Right hindlimb (tissue), 1 donor: Measurements from ENCODE around the gene SETD6.

Experiments used
- DNase-seq: peaks from one replicate; pipeline ENCODE4 v3.0.0-alpha.2; 2018

The SETD6 gene

DNA sequence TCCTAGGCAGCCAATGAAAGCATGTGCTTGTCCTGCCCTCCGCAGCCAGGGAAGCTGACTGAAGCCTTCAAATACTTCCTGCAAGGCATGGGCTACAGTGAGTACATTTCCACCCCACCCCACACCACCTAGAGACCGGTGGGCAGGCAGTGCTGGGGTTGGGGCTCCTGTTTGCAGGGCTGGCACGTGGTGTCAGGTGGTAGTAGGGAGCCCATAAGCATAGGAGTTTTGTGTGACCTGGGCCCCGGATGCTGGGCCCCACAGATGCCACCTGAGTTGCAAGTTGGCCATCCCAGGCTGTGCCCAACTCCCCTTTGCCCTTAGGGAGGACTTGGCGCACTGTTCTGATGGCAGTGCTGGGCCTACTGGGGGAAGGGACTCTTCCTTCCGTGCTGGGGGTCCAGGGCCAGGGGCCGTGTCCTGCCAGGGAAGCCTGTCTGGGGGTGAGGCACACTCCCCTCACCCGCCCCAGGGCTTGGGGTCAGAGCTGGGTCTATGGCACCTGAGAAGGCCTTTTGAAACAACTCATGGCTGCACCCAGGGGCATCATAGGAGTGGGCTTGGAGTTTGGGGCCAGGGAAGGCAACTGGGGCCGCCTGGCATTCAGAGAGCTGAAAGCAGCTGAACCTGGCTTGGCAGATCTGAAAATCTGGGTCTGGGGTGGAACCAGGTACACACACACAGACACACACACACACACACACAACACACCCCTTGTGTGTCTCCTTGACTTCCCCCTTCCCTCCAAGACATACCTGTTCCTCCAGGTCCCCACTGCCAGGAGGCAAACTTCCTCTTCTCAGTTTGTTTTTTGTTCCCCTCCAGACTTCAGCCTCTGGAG is 5.8 kb upstream of the SETD6 start:
- DNase-seq: no peak

DNA sequence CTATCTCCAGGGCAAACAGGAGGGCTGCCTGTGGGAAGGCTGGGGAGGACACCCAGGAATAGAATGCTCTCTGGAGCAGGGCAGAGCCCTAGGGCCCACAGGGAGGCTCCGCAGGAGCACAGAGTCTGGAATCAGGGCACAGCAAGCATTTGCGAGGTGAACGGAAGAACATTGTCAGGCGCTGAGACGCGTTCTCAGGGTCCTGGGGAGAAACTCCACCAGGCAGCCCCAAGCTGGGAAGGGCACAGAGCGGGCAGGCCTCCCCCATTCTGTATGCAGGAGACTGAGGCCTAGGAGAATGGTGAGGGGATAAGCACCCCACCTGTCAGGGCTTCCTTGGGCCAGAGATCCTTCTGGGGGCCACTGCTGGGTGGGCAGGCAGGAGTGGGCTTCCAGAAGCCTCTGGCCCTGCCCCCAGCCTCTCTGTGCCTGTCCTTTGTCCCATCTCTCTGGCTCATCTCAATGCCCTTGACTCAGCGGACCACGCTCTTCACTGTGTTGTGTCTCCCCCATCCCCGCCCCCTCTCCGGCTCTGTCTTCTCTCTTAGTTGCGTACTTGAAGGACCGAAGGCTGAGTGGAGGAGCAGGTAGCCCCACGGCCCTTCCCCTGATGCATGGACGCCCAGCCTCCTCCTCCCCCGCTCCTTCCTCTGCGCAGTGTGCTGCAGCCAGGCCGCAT is 5.1 kb upstream of the SETD6 start:
- DNase-seq: no peak

DNA sequence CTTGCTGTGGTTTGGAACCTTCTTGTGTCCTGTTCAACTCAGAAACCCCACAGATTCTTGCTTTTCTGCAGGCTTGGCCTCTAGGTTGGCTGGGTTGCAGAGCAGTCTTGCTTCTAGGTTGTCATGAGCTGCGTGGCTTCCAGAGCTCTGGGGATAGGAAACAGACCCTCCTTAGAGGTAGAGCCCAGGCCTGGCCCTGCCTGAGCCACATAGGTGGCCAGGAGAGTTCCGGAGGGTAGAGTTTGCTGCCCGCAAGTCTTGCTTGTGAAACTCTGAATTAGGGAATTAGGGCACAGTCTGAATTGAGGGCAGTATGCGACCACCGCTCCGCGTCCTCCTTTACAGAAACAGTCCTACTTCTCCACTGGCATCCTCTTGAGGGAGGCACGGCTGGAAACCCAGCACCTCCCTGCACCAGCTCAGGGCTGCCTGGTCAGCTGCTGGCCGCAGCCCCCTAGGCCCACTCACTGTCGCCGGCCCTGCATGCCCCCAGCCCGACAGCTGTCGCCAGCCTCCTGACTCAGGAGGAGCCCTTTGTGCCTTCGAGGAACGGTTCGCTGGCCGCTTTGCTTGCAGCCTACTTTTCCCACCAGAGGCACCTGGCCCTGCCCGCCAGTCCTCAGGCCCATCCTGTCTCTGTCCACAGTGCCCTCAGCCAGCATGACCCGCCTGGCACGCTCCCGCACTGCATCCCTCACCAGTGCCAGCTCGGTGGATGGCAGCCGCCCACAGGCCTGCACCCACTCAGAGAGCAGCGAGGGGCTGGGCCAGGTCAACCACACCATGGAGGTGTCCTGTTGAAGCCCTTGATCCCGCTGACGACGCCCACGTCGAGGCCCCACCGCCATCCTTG is 4.3 kb upstream of the SETD6 start:
- peak; percentile 25 for DNase-seq

- DNase-seq: peak; percentile 72
These were observed 3.1 kb upstream of the SETD6 start for GRCh38 chr16:58511933-58512815.

DNA sequence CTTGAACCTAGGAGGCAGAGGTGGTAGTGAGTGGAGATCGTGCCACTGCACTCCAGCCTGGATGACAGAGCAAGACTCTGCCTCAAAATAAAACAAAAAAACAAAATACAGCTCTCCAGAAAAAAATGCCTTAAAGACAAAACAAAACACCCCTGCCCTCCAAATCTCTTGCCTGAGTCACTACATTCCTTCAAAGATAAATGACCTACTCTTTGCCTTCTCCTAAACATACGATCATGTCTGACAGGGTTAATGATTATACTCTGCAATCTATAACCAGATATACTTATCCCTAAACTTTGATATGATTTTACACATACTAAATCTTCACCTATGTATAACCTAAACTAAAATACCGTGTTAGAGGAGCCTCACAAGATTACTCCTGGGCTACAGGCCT is 1.4 kb upstream of the SETD6 start:
- DNase-seq: no peak

GRCh38 chr16:58515871-58516767 is 802 bp downstream of the SETD6 start:
- peak; percentile 41 for DNase-seq

DNA sequence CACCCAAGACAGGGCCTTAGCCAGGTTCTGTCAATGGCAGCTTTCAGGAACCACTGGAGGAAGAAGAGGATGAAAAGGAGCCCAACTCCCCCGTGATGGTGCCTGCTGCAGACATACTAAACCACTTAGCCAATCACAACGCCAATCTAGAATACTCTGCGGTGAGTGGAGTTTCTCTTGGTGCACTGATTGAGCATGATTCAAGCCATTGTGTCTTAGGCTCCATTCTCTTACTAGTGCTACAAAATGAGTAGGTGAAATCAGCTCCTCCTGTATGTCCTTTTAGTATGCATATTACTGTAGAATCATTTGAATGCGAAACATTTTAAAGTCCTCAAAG is 1.4 kb downstream of the SETD6 start:
- no peak for DNase-seq

DNA sequence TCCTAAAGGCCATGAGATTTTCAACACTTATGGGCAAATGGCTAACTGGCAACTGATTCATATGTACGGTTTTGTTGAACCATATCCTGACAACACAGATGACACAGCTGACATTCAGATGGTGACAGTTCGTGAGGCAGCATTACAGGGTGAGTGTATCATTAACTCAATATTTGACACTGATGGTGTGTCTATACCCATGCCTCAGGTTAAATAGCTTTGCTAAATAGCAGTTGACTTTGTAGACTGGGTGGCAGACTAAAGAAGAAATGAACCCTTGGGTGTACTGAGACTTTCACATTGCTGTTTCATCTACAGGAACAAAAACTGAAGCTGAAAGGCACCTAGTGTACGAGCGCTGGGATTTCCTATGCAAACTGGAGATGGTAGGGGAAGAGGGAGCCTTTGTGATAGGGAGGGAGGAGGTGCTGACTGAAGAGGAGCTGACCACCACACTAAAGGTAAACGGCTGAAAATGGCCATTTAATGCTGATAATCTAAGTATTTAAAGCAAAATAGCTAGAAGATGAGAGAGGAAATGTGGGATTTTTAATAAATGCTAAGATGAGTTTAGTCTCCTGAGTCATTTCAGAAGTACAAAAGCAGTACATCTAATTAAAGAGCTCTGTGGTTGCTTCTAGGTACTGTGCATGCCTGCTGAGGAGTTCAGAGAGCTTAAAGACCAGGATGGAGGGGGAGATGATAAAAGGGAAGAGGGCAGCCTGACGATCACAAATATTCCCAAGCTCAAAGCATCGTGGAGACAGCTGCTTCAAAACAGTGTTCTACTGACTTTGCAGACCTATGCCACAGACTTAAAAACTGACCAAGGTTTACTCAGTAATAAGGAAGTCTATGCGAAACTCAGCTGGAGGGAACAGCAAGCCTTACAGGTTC is 3.0 kb downstream of the SETD6 start:
- no peak for DNase-seq

- DNase-seq: no peak
These were observed 3.7 kb downstream of the SETD6 start for GRCh38 chr16:58518980-58519368.

DNA sequence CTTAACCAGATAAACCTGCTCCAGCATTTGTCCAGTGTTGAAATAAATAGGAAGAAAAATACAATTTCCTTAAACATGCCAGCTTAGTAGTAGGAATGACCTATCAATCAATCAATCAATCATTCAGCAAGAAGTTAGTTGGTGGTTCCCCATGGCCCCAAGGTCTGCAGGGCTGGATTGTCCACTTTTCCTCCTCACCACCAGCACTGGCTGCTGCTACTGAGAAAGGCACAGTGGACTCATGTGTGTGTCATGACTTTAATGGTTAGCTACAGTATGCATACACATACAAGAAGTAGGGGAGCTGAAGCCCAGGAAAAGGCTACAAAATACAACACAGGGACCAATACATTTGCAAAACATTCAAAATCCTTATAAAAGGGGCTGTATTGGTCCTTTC is 4.4 kb downstream of the SETD6 start:
- no peak for DNase-seq

DNA sequence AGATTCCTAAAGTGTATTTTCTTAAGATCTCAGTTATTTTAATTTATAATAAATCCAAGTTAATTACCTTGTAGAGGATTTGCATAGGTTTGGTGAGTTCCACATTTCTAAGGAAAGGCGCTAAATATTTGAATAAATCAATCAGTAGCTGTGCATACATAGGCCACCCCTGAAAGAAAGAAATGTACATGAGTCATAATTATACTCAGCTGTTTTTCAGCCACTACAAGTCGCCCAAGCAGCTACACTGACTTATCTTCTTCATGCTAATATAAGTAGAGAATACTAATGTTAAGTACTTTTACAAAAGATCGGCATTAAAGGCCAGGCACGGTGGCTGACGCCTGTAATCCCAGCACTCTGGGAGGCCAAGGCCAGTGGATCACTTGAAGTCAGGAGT is 14.9 kb downstream of the SETD6 start:
- DNase-seq: no peak

- no peak for DNase-seq
These were observed 17.1 kb downstream of the SETD6 start for GRCh38 chr16:58532414-58532813.

- no peak for DNase-seq
These were observed 18.6 kb downstream of the SETD6 start for GRCh38 chr16:58533751-58534470.

DNA sequence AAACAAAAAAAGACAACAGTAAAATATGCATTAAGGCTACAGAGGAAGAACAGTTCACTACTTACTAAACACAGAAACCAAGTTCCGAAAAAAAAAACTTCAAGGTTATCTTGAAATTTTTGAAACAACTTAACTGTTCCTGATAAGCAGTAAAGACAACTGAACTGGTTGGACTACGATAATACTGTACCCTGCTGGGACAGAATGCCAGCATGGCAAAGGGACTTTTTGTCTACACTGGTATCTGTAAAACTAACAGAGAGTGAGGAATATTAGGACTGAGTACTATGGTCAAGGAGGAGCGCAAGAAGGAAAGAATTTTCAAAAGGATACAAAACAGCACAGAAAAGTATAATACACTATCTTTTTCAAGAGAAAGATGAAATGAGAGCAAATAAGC is 19.8 kb downstream of the SETD6 start:
- DNase-seq: no peak

DNA sequence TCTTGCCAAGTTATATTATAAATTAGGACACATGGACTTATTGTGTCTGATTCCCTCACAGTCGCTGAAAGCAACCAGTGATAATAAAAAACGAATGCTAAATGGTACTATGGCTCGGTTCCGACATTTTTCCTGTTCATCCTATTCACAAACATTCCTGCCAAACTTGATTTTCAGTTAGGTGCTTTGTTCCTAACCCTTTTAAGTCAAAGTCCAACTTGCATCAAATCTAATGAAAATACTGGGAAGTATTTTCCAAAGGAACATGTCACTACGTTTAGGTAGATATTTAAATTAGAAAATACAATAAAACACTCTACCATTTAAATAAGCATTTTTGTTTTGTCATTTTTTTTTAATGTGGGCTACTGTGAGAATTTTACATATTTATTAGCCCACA is 21.0 kb downstream of the SETD6 start:
- DNase-seq: no peak

- no peak for DNase-seq
These were observed 22.0 kb downstream of the SETD6 start for GRCh38 chr16:58537124-58537906.

DNA sequence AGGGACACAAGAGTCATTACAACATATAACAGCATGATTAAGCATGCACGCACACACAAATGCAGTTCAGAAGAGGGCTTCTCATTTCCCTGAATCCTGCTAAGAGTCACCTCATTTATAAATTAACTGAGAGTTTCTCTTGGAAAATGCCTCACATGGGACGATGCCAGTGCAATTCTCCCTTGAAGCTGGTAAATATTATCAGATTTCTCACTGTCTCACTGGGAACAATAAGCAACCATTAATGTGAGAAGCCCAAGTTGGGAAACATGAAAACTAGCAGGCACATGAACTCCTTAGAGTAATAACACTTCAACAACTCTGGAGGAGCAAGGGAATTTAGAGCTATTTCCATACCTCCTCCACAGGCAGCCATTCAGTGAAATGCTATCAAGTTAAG is 26.4 kb downstream of the SETD6 start:
- no peak for DNase-seq

GRCh38 chr16:58542291-58542690 is 27.0 kb downstream of the SETD6 start:
- DNase-seq: no peak

DNA sequence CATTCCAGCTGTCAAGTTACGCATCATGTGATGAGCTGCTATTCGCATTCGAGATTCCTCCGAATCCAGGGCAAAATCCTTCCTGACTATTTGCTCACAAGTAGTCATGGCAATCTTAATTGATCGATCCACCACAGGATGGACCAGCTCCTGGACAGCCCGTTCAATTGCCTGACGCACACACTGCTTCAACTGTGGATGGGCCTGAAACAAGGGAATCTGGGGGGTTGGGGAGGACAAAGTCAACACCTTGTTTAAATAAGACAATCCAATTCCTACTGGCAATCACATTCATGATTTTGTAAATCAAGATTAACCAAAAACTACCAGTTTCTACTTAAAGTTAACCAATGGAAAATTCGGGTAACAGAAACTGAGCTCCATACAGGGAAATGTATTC is 28.4 kb downstream of the SETD6 start:
- no peak for DNase-seq
